Esophagus muscularis mucosa (tissue), 4 donors: Measurements from ENCODE around the gene SOCS3. TPM values are rescaled to one million over a fixed set of nuclear protein-coding genes. Genes with fewer than 3 reads are reported as not detected.
A peak's percentile ranks its signal among the peaks of the same experiment; 100 is the strongest.

Experiments
- DNase-seq: peaks from one replicate; pipeline ENCODE4 v3.0.0-alpha.2; 2017; ENCODE audit errors: extremely low spot score
- H3K27ac ChIP-seq, 4 donors: fragments of 200-600 bp; sonication (generic); replicated peaks in 1 of 4; 1 replicate in 3 of 4; 2 replicates in 1 of 4; pipeline ENCODE4 v1.5.1; 2016 to 2019; ENCODE audit warnings: mild to moderate bottlenecking in 1 of 4
- H3K27me3 ChIP-seq, 4 donors: fragments of 200-600 bp; sonication (generic); one replicate each; pipeline versions ENCODE4 v1.5.1 to v1.6.0; 2016 to 2019
- H3K36me3 ChIP-seq, 4 donors: fragments of 200-600 bp; sonication (generic); one replicate each; pipeline ENCODE4 v1.5.1; 2016 to 2019
- H3K4me1 ChIP-seq, 4 donors: fragments of 200-600 bp; sonication (generic); one replicate each; pipeline ENCODE4 v1.5.1; 2016 to 2019
- H3K4me3 ChIP-seq, 4 donors: fragments of 200-600 bp; sonication (generic); 1 replicate in 2 of 4; 2 replicates in 2 of 4; pipeline ENCODE4 v1.5.1; 2016 to 2019; ENCODE audit warnings: mild to moderate bottlenecking in 4 of 4, moderate library complexity in 1 of 4
- H3K9me3 ChIP-seq, 4 donors: fragments of 200-600 bp; sonication (generic); 1 replicate in 3 of 4; 2 replicates in 1 of 4; pipeline ENCODE4 v1.5.1; 2016 to 2019
- EP300 ChIP-seq: sonication (generic); formaldehyde crosslinking; IDR thresholded peaks from one replicate; pipeline ENCODE4 v1.6.1; 2017; ENCODE audit warnings: antibody characterized with exemption
- POLR2A ChIP-seq: fragments of 450-650 bp; IDR thresholded peaks from one replicate; pipeline ENCODE4 v1.6.1; 2017; ENCODE audit warnings: antibody characterized with exemption, moderate library complexity, mild to moderate bottlenecking, low read depth
- POLR2AphosphoS5 ChIP-seq, 2 donors: sonication (generic); formaldehyde crosslinking; IDR thresholded peaks; one replicate each; pipeline ENCODE4 v1.6.1; 2017; ENCODE audit warnings: antibody characterized with exemption in 2 of 2
- WGBS: methylation state at CpG from one replicate; pipeline ENCODE4 v1.1.5; 2018; 5-methylcytosine and 5-hydroxymethylcytosine counted together
- intact Hi-C: fragments of 100-400 bp; cut with DNase I; formaldehyde crosslinking; loops from one replicate; pipeline ENCODE4 v1.15.1; 2023
- total RNA-seq, 4 donors: library from RNA; depleted of rRNA; stranded (reverse); fragments of >200 nt; gene quantifications; one replicate each; pipeline versions ENCODE4 v1.1.0 to v1.2.1, GENCODE V29; 2016
- TF ChIP-seq, protein P1 (sequence below), 3 experiments: fragments of 200-600 bp in 2 of 3; fragments of 450-650 bp in 1 of 3; sonication (generic) in 2 of 3; IDR thresholded peaks; one replicate each; pipeline ENCODE4 v1.5.1; 2017 to 2019; ENCODE audit warnings: antibody characterized with exemption in 3 of 3, mild to moderate bottlenecking in 2 of 3, moderate library complexity in 1 of 3

SOCS3 gene
- total RNA-seq, 4 donors from 2014 or later = 12.5 to 1,139 (median 39.3) TPM

DNA sequence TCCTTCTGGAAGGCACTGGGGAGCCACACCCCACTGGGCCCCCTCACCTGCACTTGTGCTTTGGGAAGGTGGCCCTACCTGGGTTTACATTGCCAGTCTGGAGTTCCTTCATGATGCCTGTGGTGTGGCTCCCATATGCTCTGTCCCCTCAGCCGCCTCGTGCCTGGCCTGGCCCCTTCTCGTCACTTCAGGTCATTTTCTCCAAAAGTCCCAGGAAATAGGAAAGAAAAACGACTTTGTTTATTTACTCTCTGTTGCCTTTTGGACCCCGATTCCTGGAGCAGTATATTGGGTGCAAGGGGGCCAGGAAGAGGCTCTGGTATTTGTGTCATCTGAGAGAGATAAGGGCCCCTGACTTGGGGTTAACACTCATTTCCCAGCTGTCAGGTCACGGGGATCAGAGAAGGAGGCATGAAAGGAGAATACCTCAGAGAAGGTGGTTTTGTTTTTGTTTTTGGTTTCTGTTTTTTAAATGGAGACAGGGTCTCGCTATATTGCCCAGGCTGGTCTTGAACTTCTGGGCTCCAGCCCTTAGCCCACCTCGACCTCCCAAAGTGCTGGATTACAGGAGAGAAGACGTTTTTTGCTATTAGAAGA is 4.7 kb downstream of the SOCS3 start:
- peaks cover 68 to 96% (median 86%) of the 10 kb centered on the region in 4 donors for H3K4me1 ChIP-seq
- H3K36me3 ChIP-seq = peaks cover 0 to 41% (median 22%) of the 10 kb centered on the region in 4 donors
- H3K4me3 ChIP-seq = no peak overlapping the region
- TF ChIP-seq POLR2A (no peak), EP300 (no peak), POLR2AphosphoS5 (IDR thresholded peaks at IDR 0.05) (no peak)
- TF ChIP-seq, protein P1, sequence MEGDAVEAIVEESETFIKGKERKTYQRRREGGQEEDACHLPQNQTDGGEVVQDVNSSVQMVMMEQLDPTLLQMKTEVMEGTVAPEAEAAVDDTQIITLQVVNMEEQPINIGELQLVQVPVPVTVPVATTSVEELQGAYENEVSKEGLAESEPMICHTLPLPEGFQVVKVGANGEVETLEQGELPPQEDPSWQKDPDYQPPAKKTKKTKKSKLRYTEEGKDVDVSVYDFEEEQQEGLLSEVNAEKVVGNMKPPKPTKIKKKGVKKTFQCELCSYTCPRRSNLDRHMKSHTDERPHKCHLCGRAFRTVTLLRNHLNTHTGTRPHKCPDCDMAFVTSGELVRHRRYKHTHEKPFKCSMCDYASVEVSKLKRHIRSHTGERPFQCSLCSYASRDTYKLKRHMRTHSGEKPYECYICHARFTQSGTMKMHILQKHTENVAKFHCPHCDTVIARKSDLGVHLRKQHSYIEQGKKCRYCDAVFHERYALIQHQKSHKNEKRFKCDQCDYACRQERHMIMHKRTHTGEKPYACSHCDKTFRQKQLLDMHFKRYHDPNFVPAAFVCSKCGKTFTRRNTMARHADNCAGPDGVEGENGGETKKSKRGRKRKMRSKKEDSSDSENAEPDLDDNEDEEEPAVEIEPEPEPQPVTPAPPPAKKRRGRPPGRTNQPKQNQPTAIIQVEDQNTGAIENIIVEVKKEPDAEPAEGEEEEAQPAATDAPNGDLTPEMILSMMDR (IDR thresholded peaks at IDR 0.05) = no peak
- no peaks in the 10 kb centered on the region for H3K9me3 ChIP-seq
- H3K27me3 ChIP-seq = no peaks in the 10 kb centered on the region
- WGBS = 81% methylated on average over 9 of the region's 9 CpGs
- no peak for DNase-seq
- intact Hi-C loops = loop anchor here (5.0 kb wide), 1 partner anchor 183 kb away; no protein-coding TSS in a partner anchor
- peak overlapping the region; percentile 95 to 99 (median 98) for H3K27ac ChIP-seq

DNA sequence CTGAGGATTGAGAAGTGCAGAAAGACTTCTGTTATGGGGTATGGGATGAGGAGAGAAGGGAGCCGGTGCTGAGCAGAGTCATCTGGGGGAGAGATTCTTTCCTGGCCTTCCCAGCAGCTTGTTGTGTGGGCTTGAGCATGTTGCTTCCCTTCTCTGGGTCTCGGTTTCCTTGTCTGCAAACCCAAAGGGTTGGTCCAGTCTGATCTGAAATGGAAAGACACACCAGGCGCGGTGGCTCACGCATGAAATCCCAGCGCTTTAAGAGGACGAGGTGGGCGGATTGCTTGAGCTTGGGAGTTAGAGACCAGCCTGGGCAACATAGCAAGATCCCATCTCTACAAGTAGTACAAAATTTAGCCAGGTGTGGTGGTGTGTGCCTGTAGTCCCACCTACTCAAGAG is 6.0 kb downstream of the SOCS3 start:
- Histone ChIP-seq H3K36me3 (peaks cover 0 to 38% (median 20%) of the 10 kb centered on the region in 4 donors), H3K9me3 (no peaks in the 10 kb centered on the region), H3K27ac (peak overlapping the region; percentile 95 to 99 (median 98)), H3K27me3 (no peaks in the 10 kb centered on the region), H3K4me3 (peak overlapping the region in 3 of 4 donors; percentile 52 to 60 (median 57)), H3K4me1 (peaks cover 70 to 93% (median 89%) of the 10 kb centered on the region in 4 donors)
- 92% methylated on average over 8 of the region's 8 CpGs for WGBS
- DNase-seq = no peak
- TF ChIP-seq POLR2AphosphoS5 (IDR thresholded peaks at IDR 0.05) (no peak), POLR2A (no peak), EP300 (no peak)
- TF ChIP-seq, protein P1 (IDR thresholded peaks at IDR 0.05) = no peak
- intact Hi-C loops = no loop called here

DNA sequence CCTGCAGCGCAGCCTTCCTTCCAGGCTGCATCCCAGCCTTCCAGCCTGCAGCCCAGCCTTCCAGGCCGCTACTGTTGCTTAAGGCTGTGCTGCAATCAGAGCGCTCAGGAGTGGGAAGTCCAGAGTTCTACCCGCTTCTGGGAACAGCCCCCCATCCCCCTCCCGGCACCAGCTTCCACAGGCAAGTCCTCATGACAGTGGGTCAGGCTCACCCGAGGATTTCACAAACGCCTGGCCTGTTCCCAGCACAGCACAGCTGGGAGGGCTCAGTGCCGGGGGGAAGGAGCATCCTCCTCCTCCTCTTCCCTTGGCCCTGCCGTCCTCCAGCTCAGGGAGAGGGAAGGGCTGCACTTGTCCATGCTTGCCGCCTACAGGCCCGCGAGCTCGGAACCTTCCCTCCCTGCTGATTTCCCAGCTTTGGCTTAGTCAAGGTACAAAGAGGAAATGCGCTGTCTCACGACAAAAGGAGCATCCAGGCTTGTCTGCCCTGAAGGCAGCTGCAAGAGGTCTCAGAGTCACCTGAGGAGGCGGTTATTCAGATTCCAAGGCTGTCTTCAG is 8.3 kb downstream of the SOCS3 start:
- intact Hi-C loops = no loop called here
- no peaks in the 10 kb centered on the region for H3K27me3 ChIP-seq
- peak; percentile 97 for TF ChIP-seq EP300
- TF ChIP-seq, protein P1 (IDR thresholded peaks at IDR 0.05) = peak in 1 of 3 experiments; percentile 6
- peak; percentile 60 for TF ChIP-seq POLR2A
- peak; percentile 96 for TF ChIP-seq POLR2AphosphoS5 (IDR thresholded peaks at IDR 0.05)
- 22% methylated on average over 16 of the region's 16 CpGs for WGBS
- DNase-seq = peak; percentile 99
- H3K36me3 ChIP-seq = peaks cover 0 to 15% (median 4%) of the 10 kb centered on the region in 4 donors
- H3K4me1 ChIP-seq = peaks cover 47 to 81% (median 73%) of the 10 kb centered on the region in 4 donors
- H3K9me3 ChIP-seq = no peaks in the 10 kb centered on the region
- H3K4me3 ChIP-seq = peak overlapping the region in 2 of 4 donors; percentile 3 to 60
- H3K27ac ChIP-seq = peak overlapping the region; percentile 95 to 99 (median 98)

DNA sequence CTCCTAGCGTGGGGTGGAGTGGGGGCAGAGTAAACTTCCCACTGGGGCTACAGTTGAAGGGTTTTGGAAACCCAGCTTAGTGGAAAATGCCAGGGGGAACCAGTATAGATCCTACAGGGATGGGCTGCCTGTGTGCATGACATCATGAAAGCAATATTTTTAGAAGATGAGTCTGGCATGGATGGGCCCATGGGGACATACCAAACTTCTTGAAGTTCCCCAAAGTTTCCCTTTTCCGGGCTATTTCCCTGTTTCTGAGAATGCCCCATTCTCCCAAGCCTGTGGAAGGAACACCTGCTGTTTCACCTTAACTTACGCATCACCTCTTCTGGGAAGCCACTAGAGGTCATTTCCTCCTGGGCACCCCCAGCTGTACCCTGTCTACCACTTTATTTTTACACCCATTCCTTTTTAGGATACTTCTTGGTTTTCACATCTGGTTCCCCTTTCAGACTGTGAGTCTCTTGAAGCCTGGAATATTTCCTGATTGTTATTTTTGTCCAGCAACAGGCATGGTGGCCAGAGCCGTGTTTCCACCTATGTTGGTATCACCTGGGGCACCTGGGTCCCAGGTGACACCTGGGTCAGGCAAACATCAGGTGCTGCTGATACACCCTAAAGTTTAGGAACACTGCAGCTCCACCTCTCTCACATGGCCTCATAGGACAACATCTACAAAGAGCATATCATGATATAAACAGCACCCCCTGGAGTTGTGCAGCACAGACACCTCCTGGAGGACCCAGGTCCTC is 9.8 kb downstream of the SOCS3 start:
- peaks cover 43 to 81% (median 73%) of the 10 kb centered on the region in 4 donors for H3K4me1 ChIP-seq
- no peak overlapping the region for H3K4me3 ChIP-seq
- H3K27me3 ChIP-seq = no peaks in the 10 kb centered on the region
- WGBS = 63% methylated on average over 4 of the region's 4 CpGs
- intact Hi-C loops = no loop called here
- H3K9me3 ChIP-seq = no peaks in the 10 kb centered on the region
- peaks cover 0 to 2% (median 0%) of the 10 kb centered on the region in 4 donors for H3K36me3 ChIP-seq
- DNase-seq = no peak
- H3K27ac ChIP-seq = peak overlapping the region in 1 of 4 donors; percentile 98
- TF ChIP-seq EP300 (no peak), POLR2AphosphoS5 (IDR thresholded peaks at IDR 0.05) (no peak), POLR2A (no peak)
- TF ChIP-seq, protein P1 (IDR thresholded peaks at IDR 0.05) = no peak
